Ovary (tissue), 9 donors: ENCODE results near the gene UPP2. TPM values are rescaled to one million over a fixed set of nuclear protein-coding genes. Genes with fewer than 3 reads are reported as not detected.

Experiments
- DNase-seq, 5 donors: peaks; one replicate each; pipeline ENCODE4 v3.0.0-alpha.2; 2019 to 2020
- H3K27ac ChIP-seq, 2 donors: fragments of 200-600 bp; one replicate each; pipeline versions ENCODE4 v1.5.1 to v1.8.0; 2019 to 2022
- H3K27me3 ChIP-seq: fragments of 200-600 bp; one replicate; pipeline ENCODE4 v1.8.0; 2022
- H3K36me3 ChIP-seq: fragments of 200-600 bp; sonication (generic); one replicate; pipeline ENCODE4 v1.5.1; 2019
- H3K4me1 ChIP-seq: one replicate; pipeline ENCODE4 v1.8.1; 2013; ENCODE audit warnings: mild to moderate bottlenecking, moderate library complexity; ENCODE audit not compliant: insufficient read depth
- H3K4me3 ChIP-seq: fragments of 200-600 bp; sonication (generic); one replicate; pipeline ENCODE4 v1.5.1; 2017
- H3K9me3 ChIP-seq, 2 donors: fragments of 200-600 bp in 1 of 2; sonication (generic) in 1 of 2; one replicate each; pipeline versions ENCODE4 v1.5.1 to v1.8.1; 2013 to 2019; ENCODE audit warnings: mild to moderate bottlenecking in 1 of 2, moderate library complexity in 1 of 2
- CTCF ChIP-seq, 3 donors: fragments of 450-650 bp in 2 of 3; fragments of 200-600 bp in 1 of 3; IDR thresholded peaks; one replicate each; pipeline versions ENCODE4 v1.5.1 to v1.8.0; 2016 to 2022; ENCODE audit warnings: antibody characterized with exemption in 3 of 3, mild to moderate bottlenecking in 1 of 3
- EP300 ChIP-seq: sonication (generic); formaldehyde crosslinking; IDR thresholded peaks from one replicate; pipeline ENCODE4 v1.6.1; 2017; ENCODE audit warnings: antibody characterized with exemption
- POLR2A ChIP-seq: fragments of 450-650 bp; IDR thresholded peaks from one replicate; pipeline ENCODE4 v1.6.1; 2017; ENCODE audit warnings: antibody characterized with exemption, mild to moderate bottlenecking, moderate library complexity
- WGBS, 3 donors: extraction: QIAGEN DNeasy Blood & Tissue Kit in 1 of 3; methylation state at CpG; one replicate each; pipeline versions ENCODE4 v1.1.5 to v1.1.7; 2013 to 2017; 5-methylcytosine and 5-hydroxymethylcytosine counted together
- intact Hi-C, 4 donors: fragments of 100-400 bp; cut with DNase I; formaldehyde crosslinking; loops; one replicate each; pipeline versions ENCODE4 v1.11.0 to v1.15.1; 2022 to 2023
- polyA plus RNA-seq, 2 donors: library from polyadenylated mRNA; stranded (reverse); fragments of 200-250 nt in 1 of 2; fragments of 350-450 nt in 1 of 2; fragmentation: Illumina TruSeq in 1 of 2; extraction: RNeasy Lipid Tissue Mini Kit (QIAGEN cat#74804) in 1 of 2; gene quantifications; one replicate each; pipeline ENCODE4 v1.2.3, GENCODE V29; 2013 to 2014
- total RNA-seq, 7 donors: library from RNA; depleted of rRNA in 2 of 7; stranded (reverse); fragments of >200 nt in 2 of 7; fragmentation: NEBNext Ultra II Directional in 3 of 7; extraction: Animal tissue kit (Norgen Biotek cat#: 25700) in 3 of 7; gene quantifications; one replicate each; pipeline versions ENCODE4 v1.1.0 to v1.2.4, GENCODE V29; 2016 to 2023
- donor health status: DM: no; HTN: no; CAD: no; lungs with moderate emphysema.
- donor health status: DM: no; HTN: no; CAD: no.
- donor health status: Bipolar disorder and iron deficiency.
- donor health status: DM: yes; HTN: yes; CAD: no.
- donor health status: DM: no; HTN: no; CAD: no.
- donor health status: DM: yes; HTN: yes; CAD: no.

UPP2 gene
- total and polyA plus RNA-seq, 9 donors = 0.08 to 0.28 (median 0.16) TPM; not detected in 3

- 96 to 100% (median 96%) methylated on average over 1 of the region's 1 CpG for WGBS, 3 donors
Measured at GRCh38 chr2:158120102-158120501, 18.4 kb downstream of the UPP2 start.

GRCh38 chr2:158120664-158121641, 19.3 kb downstream of the UPP2 start:
- TF ChIP-seq EP300 (no peak), POLR2A (no peak), CTCF (IDR thresholded peaks at IDR 0.05) (no peak)
- WGBS, 3 donors = 83 to 84% (median 84%) methylated on average over 8 of the region's 8 CpGs
- Histone ChIP-seq H3K9me3 (no peaks in the 10 kb centered on the region), H3K4me3 (no peak overlapping the region), H3K36me3 (no peaks in the 10 kb centered on the region), H3K27ac (no peak overlapping the region), H3K27me3 (no peaks in the 10 kb centered on the region), H3K4me1 (no peaks in the 10 kb centered on the region)
- intact Hi-C loops = no loop called here
- DNase-seq = no peak

More at GRCh38 chr2:158120102-158120501, 18.4 kb downstream of the UPP2 start:
- TF ChIP-seq CTCF (IDR thresholded peaks at IDR 0.05) = no peak
- TF ChIP-seq POLR2A = no peak
- TF ChIP-seq EP300 = no peak
- Histone ChIP-seq H3K27ac (no peak overlapping the region), H3K9me3 (no peaks in the 10 kb centered on the region), H3K4me3 (no peak overlapping the region), H3K27me3 (no peaks in the 10 kb centered on the region), H3K4me1 (no peaks in the 10 kb centered on the region), H3K36me3 (no peaks in the 10 kb centered on the region)
- no peak for DNase-seq
- intact Hi-C loops = no loop called here

- DNase-seq = no peak
- Histone ChIP-seq H3K4me3 (no peak overlapping the region), H3K9me3 (no peaks in the 10 kb centered on the region), H3K27me3 (no peaks in the 10 kb centered on the region), H3K27ac (no peak overlapping the region), H3K4me1 (no peaks in the 10 kb centered on the region), H3K36me3 (no peaks in the 10 kb centered on the region)
- WGBS, 3 donors = 63 to 71% (median 70%) methylated on average over 2 of the region's 2 CpGs
- no peak for TF ChIP-seq POLR2A
- TF ChIP-seq EP300 = no peak
- no peak for TF ChIP-seq CTCF (IDR thresholded peaks at IDR 0.05)
- intact Hi-C loops = no loop called here
Measured at GRCh38 chr2:158124896-158125295, 23.2 kb downstream of the UPP2 start.

DNA sequence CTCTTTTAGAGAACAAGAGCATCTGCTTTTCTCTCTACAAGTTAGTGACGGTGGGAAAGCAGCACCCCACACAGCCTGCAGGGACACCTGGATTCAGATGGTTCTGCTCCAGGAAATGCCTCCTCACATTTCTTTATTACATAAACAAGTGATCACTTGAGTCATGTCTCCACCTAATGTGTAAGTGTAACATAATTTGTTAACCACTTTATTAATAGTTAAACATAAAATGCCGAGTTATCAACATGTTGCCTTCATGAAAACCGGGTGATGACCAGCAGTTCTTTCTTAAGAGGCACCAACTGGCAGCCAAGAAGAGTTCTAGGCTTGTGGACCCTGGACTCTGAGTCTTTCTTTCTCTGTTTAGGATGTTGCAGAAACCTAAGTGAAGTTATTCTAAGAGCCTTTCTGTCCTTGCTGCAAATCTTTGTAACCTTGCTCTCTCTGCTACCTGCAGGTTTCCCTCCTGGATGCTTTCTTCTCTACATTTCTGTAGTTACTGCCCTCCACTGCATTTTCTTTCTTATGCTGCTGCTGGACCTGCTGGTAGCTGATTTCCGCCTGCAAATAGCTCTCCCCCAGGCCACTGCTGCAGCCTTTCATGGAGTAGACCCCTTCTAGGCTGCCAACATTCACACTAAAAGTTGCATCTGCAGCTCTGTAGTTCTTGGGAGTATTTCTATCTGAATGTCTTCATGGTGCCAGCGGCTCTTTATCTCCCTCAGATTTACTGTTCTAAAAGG, 24.3 kb downstream of the UPP2 start:
- H3K27me3 ChIP-seq = no peaks in the 10 kb centered on the region
- intact Hi-C loops = no loop called here
- no peak overlapping the region for H3K4me3 ChIP-seq
- WGBS, 3 donors = 68 to 78% (median 74%) methylated on average over 5 of the region's 5 CpGs
- no peaks in the 10 kb centered on the region for H3K36me3 ChIP-seq
- H3K4me1 ChIP-seq = no peaks in the 10 kb centered on the region
- no peak overlapping the region for H3K27ac ChIP-seq
- TF ChIP-seq EP300 = no peak
- TF ChIP-seq CTCF (IDR thresholded peaks at IDR 0.05) = no peak
- TF ChIP-seq POLR2A = no peak
- no peak for DNase-seq
- no peaks in the 10 kb centered on the region for H3K9me3 ChIP-seq
